ENCODE results near the gene RELL1. TPM values are rescaled to one million over a fixed set of nuclear protein-coding genes. Genes with fewer than 3 reads are reported as not detected.

The RELL1 gene, protein sequence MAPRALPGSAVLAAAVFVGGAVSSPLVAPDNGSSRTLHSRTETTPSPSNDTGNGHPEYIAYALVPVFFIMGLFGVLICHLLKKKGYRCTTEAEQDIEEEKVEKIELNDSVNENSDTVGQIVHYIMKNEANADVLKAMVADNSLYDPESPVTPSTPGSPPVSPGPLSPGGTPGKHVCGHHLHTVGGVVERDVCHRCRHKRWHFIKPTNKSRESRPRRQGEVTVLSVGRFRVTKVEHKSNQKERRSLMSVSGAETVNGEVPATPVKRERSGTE
- total RNA-seq: 10 to 100 TPM in 7 of 9 donors, 1 to 10 TPM in 2; 6.3 to 27.0 (median 16.9) TPM
- 1 to 10 TPM in 1 of 3 donors, under 1 TPM in 2; 0.44 to 1.3 (median 0.97) TPM for polyA plus RNA-seq
- long read RNA-seq, donor 1: 0 reads
- long read RNA-seq, donor 2: 0 reads
- long read RNA-seq, donor 3: 0 reads
- long read RNA-seq, donor 4, partial matches to known transcripts: 1 of 22 reads
- long read RNA-seq, donor 4, other reads (novel, unspliced or antisense): 20 of 22 reads
- long read RNA-seq, donor 5, partial matches to known transcripts: 0 of 2 reads
- long read RNA-seq, donor 5, other reads (novel, unspliced or antisense): 0 of 2 reads
- long read RNA-seq, donor 6, partial matches to known transcripts: 2 of 7 reads
- long read RNA-seq, donor 6, other reads (novel, unspliced or antisense): 5 of 7 reads
- long read RNA-seq, donor 7: 0 reads
- long read RNA-seq, donor 8: 0 reads
- long read RNA-seq, donor 9, partial matches to known transcripts: 0 of 2 reads
- long read RNA-seq, donor 9, other reads (novel, unspliced or antisense): 0 of 2 reads
- long read RNA-seq, donor 10: 0 reads

DNA sequence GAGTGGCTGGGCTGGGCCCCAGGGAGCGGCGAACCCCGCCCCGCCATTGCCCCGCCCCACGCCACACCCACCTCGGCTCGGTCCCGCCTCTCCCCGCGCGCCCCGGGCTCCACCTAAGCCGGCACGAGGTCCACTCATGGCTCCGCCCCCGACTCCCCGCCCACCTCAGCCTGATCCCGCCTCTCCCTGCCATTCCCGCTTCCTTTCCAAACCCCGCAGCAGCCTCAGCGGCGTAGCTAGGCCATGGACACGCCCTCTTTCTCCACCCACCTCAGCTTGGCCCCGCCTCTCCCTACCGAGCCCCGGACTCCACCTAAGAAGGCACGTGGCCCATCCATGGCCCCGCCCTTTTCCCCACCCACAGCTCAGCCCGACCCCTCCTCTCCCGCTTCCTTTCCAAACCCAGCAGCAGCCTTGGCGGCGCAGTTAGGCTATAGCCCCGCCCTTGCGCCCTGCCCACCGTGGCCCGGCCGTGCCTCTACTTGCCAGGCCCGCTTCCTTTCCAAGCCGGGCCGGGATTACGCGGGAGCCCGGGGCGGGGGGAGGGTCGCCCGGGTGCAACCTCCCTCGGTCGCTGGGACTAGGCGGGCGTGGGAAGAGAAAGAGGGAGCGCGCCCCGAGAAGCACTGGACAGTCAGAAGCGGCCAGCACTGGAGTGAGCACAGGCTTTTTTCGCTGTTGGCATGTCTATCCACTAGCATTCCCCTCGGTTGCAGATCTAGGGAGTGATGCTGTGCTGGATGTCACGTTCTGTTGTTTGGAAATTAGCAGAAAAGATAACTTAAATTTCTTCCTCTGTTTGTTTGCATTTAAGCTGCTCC lies at the start of gene RELL1:
RELL1 (minus strand) TSS at position 4 of the 821 bp plus-strand sequence. CDS start 89 bp downstream, outside the sequence.
- H3K36me3 ChIP-seq (replicated peaks in 1 of 2): no peaks in the 10 kb centered on the region
- WGBS, 4 donors: 1% methylated on average over 15 to 58 of the region's 58 CpGs
- no peaks in the 10 kb centered on the region for H3K9me3 ChIP-seq (replicated peaks in 1 of 3)
- peak; percentile 100 for DNase-seq
- TF ChIP-seq, protein P1, sequence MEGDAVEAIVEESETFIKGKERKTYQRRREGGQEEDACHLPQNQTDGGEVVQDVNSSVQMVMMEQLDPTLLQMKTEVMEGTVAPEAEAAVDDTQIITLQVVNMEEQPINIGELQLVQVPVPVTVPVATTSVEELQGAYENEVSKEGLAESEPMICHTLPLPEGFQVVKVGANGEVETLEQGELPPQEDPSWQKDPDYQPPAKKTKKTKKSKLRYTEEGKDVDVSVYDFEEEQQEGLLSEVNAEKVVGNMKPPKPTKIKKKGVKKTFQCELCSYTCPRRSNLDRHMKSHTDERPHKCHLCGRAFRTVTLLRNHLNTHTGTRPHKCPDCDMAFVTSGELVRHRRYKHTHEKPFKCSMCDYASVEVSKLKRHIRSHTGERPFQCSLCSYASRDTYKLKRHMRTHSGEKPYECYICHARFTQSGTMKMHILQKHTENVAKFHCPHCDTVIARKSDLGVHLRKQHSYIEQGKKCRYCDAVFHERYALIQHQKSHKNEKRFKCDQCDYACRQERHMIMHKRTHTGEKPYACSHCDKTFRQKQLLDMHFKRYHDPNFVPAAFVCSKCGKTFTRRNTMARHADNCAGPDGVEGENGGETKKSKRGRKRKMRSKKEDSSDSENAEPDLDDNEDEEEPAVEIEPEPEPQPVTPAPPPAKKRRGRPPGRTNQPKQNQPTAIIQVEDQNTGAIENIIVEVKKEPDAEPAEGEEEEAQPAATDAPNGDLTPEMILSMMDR (IDR thresholded peaks at IDR 0.05): no peak
- TF ChIP-seq POLR2A (IDR thresholded peaks at IDR 0.05): no peak
- no peaks in the 10 kb centered on the region for H3K27me3 ChIP-seq
- intact Hi-C loops (cut with DNase I): loop anchor here in 1 of 2 donors (10.0 kb wide), 1 partner anchor 72 kb away; no protein-coding TSS in a partner anchor
- H3K4me3 ChIP-seq: peak within 1 kb of the TSS; percentile 36 to 68 (median 67)
- peak within 1 kb of the TSS; percentile 30 to 95 (median 92) for H3K27ac ChIP-seq
- peaks cover 0 to 27% of the 10 kb centered on the region in 2 donors for H3K4me1 ChIP-seq (replicated peaks in 1 of 2)

DNA sequence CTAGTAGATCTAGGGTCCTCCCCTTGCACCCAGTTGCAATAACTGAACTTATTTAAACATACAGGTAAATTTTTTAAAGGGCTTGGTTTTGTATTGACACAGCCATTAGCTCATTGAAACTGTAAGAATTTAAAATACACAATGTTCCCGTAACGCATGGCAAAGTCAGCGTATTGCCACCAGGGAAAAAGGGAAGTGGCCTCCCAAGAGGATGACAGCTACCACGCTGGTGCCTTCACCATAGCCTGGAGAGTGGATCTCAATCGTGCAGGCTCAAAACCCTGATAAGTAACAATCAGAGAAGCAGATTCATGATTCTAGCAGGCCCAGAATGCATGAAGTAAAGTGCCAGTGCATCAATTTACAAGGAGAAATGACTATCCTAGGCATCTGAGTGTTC lies 49.4 kb upstream of the RELL1 start:
- Histone ChIP-seq H3K4me3 (no peak overlapping the region), H3K27me3 (no peaks in the 10 kb centered on the region), H3K4me1 (replicated peaks in 1 of 2) (no peaks in the 10 kb centered on the region), H3K9me3 (replicated peaks in 1 of 3) (no peaks in the 10 kb centered on the region), H3K36me3 (replicated peaks in 1 of 2) (no peaks in the 10 kb centered on the region), H3K27ac (no peak overlapping the region)
- intact Hi-C loops (cut with DNase I): no loop called here
- 76 to 86% (median 83%) methylated on average over 5 of the region's 5 CpGs for WGBS, 4 donors
- no peak for TF ChIP-seq POLR2A (IDR thresholded peaks at IDR 0.05)
- TF ChIP-seq, protein P1 (IDR thresholded peaks at IDR 0.05): no peak
- peak in 2 of 7 donors; percentile 23 for DNase-seq

DNA sequence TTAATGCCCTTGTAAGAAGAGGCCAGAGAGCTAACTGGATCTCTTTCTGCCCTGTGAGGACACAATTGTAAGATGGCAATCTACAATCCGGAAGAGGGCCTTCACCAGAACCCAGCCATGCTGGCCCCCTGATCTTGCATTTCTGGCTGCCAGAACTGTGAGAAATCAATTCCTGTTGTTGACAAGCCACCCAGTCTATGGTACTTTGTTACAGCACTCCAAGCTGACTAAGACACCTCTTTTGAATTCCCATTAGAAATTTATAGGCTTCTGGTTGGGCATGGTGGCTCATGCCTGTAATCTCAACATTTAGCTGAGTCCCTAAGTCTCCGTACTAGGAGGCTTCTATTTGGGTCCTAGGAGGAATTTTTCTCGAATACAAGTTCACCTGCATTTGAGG lies 48.8 kb upstream of the RELL1 start:
- 87 to 91% (median 90%) methylated on average over 3 of the region's 3 CpGs for WGBS, 4 donors
- no peak for DNase-seq
- TF ChIP-seq, protein P1 (IDR thresholded peaks at IDR 0.05): no peak
- no peak for TF ChIP-seq POLR2A (IDR thresholded peaks at IDR 0.05)

More for the DNA sequence above, 48.8 kb upstream of the RELL1 start:
- H3K27me3 ChIP-seq: no peaks in the 10 kb centered on the region
- no peak overlapping the region for H3K27ac ChIP-seq
- no peaks in the 10 kb centered on the region for H3K36me3 ChIP-seq (replicated peaks in 1 of 2)
- intact Hi-C loops (cut with DNase I): no loop called here
- no peak overlapping the region for H3K4me3 ChIP-seq
- H3K4me1 ChIP-seq (replicated peaks in 1 of 2): no peaks in the 10 kb centered on the region
- no peaks in the 10 kb centered on the region for H3K9me3 ChIP-seq (replicated peaks in 1 of 3)
